ENCODE data around the gene MRPL21. TPM values are rescaled to one million over a fixed set of nuclear protein-coding genes. Genes with fewer than 3 reads are reported as not detected.

MRPL21 gene
- total RNA-seq, 4 donors from 2014 or later, result 27.4 to 49.5 (median 38.1) TPM

- Histone ChIP-seq H3K36me3 (peaks cover 0 to 85% (median 0%) of the 10 kb centered on the region in 3 donors), H3K4me1 (no peaks in the 10 kb centered on the region), H3K9me3 (no peaks in the 10 kb centered on the region), H3K4me3 (no peak overlapping the region), H3K27ac (no peak overlapping the region), H3K27me3 (no peaks in the 10 kb centered on the region)
- TF ChIP-seq, protein P1, sequence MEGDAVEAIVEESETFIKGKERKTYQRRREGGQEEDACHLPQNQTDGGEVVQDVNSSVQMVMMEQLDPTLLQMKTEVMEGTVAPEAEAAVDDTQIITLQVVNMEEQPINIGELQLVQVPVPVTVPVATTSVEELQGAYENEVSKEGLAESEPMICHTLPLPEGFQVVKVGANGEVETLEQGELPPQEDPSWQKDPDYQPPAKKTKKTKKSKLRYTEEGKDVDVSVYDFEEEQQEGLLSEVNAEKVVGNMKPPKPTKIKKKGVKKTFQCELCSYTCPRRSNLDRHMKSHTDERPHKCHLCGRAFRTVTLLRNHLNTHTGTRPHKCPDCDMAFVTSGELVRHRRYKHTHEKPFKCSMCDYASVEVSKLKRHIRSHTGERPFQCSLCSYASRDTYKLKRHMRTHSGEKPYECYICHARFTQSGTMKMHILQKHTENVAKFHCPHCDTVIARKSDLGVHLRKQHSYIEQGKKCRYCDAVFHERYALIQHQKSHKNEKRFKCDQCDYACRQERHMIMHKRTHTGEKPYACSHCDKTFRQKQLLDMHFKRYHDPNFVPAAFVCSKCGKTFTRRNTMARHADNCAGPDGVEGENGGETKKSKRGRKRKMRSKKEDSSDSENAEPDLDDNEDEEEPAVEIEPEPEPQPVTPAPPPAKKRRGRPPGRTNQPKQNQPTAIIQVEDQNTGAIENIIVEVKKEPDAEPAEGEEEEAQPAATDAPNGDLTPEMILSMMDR (IDR thresholded peaks at IDR 0.05), result no peak
- TF ChIP-seq POLR2A (IDR thresholded peaks at IDR 0.05), result no peak
- no peak for DNase-seq
Observed at GRCh38 chr11:68933605-68934320, 30.1 kb upstream of the MRPL21 start.

DNA sequence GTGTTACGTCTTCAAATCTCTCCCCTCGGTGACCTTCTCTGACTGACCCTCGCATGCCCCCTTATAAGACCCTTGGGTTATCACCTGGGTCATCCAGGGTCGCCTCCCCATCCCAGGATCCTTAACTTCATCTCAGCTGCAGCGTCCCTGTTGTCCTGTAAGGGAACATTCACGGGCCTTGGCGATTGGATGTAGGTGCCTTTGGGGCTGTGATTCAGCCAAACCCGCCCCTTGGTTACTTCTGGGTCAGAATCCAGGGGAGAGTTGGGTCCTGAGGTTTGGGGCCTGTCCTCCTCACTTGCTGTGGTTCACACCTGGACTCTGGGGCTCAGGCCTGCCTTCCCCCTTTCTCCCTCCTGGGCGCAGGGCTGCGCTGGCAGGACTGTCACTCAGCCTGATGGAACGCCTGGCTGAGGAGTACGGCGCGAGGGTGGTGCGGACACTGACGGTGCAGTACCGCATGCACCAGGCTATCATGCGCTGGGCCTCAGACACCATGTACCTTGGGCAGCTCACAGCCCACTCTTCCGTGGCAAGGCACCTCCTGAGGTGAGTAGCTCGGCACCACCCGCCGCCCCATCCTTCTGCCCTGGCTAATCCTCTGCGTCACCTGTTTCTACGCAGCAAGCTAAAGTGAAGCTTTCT, 29.4 kb upstream of the MRPL21 start:
- H3K27ac ChIP-seq, result no peak overlapping the region
- H3K27me3 ChIP-seq, result no peaks in the 10 kb centered on the region
- H3K4me1 ChIP-seq, result no peaks in the 10 kb centered on the region
- no peak for DNase-seq
- no peak for TF ChIP-seq POLR2A (IDR thresholded peaks at IDR 0.05)
- TF ChIP-seq, protein P1 (IDR thresholded peaks at IDR 0.05), result no peak
- H3K4me3 ChIP-seq, result no peak overlapping the region
- H3K36me3 ChIP-seq, result peaks cover 0 to 85% (median 0%) of the 10 kb centered on the region in 3 donors
- no peaks in the 10 kb centered on the region for H3K9me3 ChIP-seq

DNA sequence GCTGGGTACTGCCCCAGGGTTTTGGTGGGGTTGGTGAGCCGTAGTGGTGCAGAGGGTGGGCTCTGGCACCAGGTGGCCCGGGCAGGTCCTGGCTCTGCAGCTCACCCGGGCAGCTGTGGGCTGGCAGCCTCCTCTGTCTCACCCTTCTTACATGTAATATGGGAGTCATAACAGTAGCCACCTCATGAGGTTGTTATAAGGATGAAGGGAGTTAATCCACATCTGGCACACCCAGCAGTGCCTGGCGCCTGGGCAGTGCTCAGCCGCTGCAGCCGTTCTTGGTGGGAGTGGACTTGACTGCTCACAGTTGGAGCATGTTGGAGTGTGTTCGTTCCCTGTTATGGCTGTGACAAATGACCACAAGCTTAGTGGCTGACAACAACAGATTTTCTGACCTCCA, 28.7 kb upstream of the MRPL21 start:
- Histone ChIP-seq H3K36me3 (peaks cover 0 to 85% (median 0%) of the 10 kb centered on the region in 3 donors), H3K9me3 (no peaks in the 10 kb centered on the region), H3K27me3 (no peaks in the 10 kb centered on the region), H3K4me3 (no peak overlapping the region), H3K27ac (no peak overlapping the region), H3K4me1 (peaks cover 0 to 5% (median 0%) of the 10 kb centered on the region in 4 donors)
- DNase-seq, result no peak
- TF ChIP-seq, protein P1 (IDR thresholded peaks at IDR 0.05), result no peak
- TF ChIP-seq POLR2A (IDR thresholded peaks at IDR 0.05), result no peak

GRCh38 chr11:68931911-68932310, 28.3 kb upstream of the MRPL21 start:
- Histone ChIP-seq H3K4me1 (peaks cover 0 to 9% (median 0%) of the 10 kb centered on the region in 4 donors), H3K36me3 (peaks cover 0 to 85% (median 0%) of the 10 kb centered on the region in 3 donors), H3K9me3 (no peaks in the 10 kb centered on the region), H3K27ac (no peak overlapping the region), H3K4me3 (no peak overlapping the region), H3K27me3 (no peaks in the 10 kb centered on the region)
- TF ChIP-seq, protein P1 (IDR thresholded peaks at IDR 0.05), result no peak
- no peak for DNase-seq

- no peak for TF ChIP-seq POLR2A (IDR thresholded peaks at IDR 0.05)
- TF ChIP-seq, protein P1 (IDR thresholded peaks at IDR 0.05), result no peak
- no peak for DNase-seq
- Histone ChIP-seq H3K27ac (no peak overlapping the region), H3K4me1 (peaks cover 0 to 10% (median 0%) of the 10 kb centered on the region in 4 donors), H3K9me3 (no peaks in the 10 kb centered on the region), H3K4me3 (no peak overlapping the region), H3K27me3 (no peaks in the 10 kb centered on the region), H3K36me3 (peaks cover 0 to 85% (median 0%) of the 10 kb centered on the region in 3 donors)
Observed at GRCh38 chr11:68930991-68931855, 27.6 kb upstream of the MRPL21 start.

Measured in Peyer's patch (tissue), 4 donors.